GM18499 (cell line): ENCODE measurements around the gene FBLN2.

Source experiments
- ATAC-seq: cut with Tn5 transposase; IDR thresholded peaks from one replicate; pipeline ENCODE4 v1.9.1; 2021; ENCODE audit warnings: moderate number of reproducible peaks; ENCODE audit not compliant: insufficient read depth, unreplicated experiment

Gene FBLN2

DNA sequence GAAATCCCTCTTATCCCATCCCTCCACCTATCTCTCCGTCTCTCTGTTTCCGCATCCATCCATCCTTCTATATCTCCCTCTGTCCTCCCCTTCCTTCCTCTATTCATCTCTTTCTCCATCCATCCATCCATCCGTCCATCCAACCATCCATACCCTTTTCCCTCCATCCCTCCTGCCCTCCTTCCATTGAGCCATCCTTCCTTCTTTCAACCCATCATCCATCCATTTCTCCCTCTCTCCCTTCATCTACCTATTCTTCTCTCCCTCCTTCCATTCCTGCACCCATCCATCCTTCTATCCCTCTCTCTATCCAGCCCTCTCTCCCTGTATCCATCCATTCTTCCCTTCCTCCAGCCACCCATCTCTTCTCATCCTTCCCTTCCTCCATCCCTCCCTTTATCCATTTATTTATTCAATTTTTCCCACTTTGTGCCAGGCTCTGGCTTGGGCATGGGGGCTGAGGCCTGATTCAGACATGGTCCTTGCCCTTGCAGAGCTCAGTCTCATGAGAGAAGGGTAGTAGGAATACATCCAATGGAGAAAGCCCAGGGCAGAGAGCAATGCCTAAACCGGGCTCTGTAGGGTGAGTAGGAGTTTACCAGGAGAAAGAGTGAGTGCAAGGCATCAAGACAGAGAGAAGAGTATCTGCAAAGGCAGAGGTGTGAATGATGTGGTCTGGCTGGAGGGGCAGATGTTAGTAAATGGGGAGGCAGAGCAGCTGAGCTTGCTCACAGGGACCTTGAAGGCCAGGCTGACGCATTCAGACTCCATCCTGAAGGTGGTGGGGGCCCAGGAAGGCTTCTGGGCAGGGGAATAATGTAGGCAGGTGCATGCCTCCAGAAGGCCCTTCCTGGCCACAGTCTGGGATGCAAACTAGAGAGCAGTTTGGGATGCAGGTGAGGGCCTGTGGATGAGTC lies 19.5 kb upstream of the FBLN2 start:
- no peak for ATAC-seq

- no peak for ATAC-seq
Observed at GRCh38 chr3:13530241-13531009, 18.5 kb upstream of the FBLN2 start.

GRCh38 chr3:13532085-13532484 lies 16.8 kb upstream of the FBLN2 start:
- no peak for ATAC-seq

- no peak for ATAC-seq
Observed at GRCh38 chr3:13532631-13533030, 16.3 kb upstream of the FBLN2 start.

DNA sequence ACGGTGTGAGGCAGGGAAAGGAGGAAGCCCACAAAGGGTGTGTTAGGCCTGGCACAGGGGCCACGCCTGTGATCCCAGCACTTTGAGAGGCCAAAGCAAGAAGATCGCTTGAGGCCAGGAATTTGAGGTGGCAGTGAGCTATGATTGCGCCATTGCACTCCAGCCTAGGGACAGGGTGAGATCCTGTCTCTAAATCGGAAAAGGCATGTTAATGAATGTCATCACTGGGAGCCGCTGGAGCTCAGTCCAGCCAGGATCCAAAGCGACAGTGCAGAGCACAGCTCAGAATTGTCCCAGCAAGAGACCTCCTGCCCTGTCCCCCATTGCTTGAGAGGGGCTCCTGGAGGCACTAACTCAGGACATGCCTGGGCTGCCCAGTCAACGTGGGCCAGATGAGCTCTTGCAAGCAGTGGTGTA lies 15.0 kb upstream of the FBLN2 start:
- no peak for ATAC-seq

- no peak for ATAC-seq
Observed at GRCh38 chr3:13535526-13535875, 13.4 kb upstream of the FBLN2 start.

GRCh38 chr3:13535905-13536304 lies 13.0 kb upstream of the FBLN2 start:
- ATAC-seq = no peak

DNA sequence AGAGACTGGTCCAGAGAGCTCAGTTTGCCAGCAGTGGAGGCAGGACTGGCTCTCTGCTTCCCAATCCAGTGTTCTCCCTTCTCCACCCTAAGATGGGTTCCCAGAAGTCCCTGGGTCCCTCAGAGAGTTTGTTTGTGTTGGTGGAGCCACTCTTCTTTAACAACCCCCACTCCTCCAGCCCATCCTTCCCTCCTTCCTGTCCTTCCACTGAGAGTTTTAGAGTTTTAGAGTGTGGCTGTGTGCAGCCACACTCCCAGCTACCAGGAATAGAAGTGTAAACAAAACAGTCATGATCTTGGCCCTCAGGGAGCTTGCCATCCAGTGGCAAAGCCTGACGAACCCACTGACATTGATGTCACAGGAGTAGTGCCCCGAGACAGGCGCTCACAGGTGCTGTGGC lies 12.5 kb upstream of the FBLN2 start:
- no peak for ATAC-seq

DNA sequence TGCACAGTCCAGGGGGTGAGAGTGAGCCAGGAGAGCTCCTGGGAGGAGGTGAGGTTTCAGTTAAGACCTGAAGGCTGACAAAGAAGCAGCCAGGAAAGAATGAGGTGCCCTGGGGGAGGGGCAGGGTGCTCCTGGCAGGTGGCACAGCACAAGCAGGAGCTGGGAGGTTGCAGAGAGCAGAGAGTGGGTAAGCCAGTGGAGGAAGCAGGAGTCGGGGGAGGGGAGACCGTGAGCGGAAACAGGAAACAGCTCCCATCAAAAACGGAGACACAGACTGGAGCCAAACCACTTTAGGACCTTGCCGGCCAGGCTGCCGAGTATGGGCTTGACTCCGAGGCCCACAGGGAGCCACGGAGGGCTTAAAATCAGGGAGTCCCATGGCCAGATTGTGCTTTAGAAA lies 12.1 kb upstream of the FBLN2 start:
- ATAC-seq = no peak

GRCh38 chr3:13537244-13537908 lies 11.5 kb upstream of the FBLN2 start:
- no peak for ATAC-seq

GRCh38 chr3:13537909-13538296 lies 11.0 kb upstream of the FBLN2 start:
- no peak for ATAC-seq

DNA sequence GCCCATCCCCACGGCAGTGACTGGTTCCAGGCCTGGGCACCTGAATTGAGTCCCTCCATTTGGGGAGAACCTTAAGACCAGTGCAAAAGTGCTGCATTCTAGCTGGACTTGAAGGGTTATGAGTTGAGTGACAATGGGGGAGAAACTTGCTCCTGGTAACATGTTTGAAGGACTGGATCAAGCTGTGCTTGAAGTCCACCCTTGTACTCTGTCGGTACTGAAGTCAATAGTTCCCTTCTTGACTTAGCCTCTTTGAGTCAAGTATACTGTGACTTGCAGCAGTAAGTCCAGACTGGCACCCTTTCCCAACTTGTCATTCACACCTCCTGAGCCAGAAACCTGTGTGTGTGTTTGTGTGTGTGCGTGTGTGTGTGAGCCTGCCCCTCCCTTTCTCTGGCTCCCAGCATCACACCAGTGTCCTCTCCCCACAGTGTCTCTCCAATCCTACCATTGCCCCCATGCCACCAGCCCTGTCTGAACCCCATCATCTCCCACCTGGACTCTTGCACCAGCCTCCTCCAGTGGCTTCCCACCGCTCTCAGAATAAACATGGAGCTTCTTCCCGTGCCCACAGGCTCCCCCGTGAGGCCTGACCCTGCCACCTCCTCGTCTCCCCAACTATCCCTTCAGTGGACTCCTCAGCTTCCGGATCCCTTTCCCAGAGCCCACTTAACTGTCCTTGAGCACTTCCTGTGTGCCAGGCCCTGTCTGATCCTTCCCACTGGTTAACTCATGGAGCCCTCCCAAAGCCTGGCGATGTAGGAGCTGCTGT lies 10.2 kb upstream of the FBLN2 start:
- no peak for ATAC-seq

DNA sequence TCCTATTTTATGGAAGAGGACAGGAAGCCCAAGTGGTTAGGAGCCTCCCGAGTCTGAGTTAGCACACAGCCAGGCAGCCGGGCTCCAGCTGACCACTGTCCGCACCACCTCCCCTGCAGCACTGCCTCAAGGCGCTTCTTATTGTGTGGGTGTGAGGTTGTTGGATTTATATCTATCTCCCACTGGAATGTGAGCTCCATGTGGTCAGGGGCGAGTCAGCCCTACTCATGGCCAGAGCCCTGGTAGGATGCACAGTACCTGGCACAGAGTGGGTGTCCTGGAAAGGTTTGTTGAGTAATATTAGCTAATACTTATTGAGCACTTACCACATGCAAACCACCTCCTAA lies 9.7 kb upstream of the FBLN2 start:
- ATAC-seq = no peak

DNA sequence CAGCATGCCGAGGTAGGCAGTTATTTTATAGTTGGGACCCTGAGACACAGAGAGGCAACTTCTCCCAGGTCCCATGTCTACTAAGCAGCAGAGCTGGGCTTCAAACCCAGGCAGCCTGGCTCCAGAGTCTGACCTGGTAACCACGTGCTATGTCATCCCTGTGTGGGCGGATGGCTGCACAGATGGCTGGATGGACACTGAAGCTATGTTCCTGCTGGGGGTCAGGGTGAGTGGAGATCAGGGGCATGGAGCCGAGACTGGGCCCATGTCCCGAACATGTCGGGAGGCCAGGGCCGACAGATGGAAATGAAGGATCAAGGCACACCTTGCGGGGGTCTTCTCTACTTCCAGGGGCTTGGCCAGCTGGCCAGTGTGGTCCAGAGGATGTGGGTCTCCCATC lies 9.3 kb upstream of the FBLN2 start:
- ATAC-seq = no peak

GRCh38 chr3:13540297-13540995 lies 8.5 kb upstream of the FBLN2 start:
- ATAC-seq = no peak

DNA sequence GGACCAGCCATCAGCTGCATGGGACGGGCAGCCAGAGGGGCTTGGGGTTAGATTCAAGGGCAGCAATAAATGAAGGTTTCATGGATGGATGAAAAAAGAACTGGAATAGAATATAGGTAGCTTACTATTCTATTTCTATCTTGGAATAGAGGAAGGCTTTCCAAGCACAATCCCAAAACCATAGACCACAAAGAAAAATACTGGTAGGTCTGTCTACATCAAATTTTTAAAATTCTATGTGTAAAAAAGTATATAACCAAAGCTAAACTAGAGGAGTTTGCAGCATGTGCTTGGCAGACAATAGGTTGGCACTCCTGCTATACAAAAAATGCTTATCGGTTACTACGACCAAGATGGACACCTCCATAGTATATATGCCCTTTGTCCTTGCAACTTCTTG lies 7.2 kb upstream of the FBLN2 start:
- ATAC-seq = no peak

- no peak for ATAC-seq
Observed at GRCh38 chr3:13542142-13542541, 6.8 kb upstream of the FBLN2 start.

- no peak for ATAC-seq
Observed at GRCh38 chr3:13543253-13543652, 5.7 kb upstream of the FBLN2 start.

DNA sequence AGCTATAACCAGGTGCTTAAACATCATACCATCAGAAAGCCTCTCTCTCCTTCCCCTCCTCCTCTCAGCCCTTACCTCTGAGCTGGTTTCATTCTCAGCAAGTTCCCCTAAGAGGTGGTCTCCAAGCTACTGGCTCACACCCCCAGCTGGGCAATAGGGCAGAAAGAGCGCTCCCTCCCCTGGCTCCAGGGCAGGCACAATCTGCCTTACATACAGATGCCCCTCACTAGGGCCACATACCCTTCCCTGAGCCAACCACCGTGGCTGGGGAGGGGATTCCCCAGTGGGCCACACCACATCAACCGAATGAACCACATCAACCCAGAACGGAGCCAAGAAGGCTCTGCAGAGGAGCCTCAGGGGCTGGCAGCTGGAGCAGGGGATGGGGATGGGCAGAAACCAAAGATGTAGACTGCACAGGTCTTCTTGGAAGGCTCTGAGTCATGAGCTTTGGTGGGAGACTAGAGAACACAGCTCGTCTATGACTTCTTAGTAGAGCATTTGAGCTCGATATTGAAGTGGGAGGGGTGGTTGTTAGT lies 4.6 kb upstream of the FBLN2 start:
- no peak for ATAC-seq
